GM08714 (cell line): Measurements from ENCODE around the gene ITIH3.
"Not testable (repeated sequence)": the region's sequence is repeated elsewhere in the genome, so short reads cannot be mapped to it uniquely, and the experiment has no call there.

ENCODE experiments used
- H3K4me3 ChIP-seq: fragments of 200-500 bp; sonication (Bioruptor generic); 2 replicates; pipeline ENCODE4 v1.5.1; 2014; ENCODE audit warnings: mild to moderate bottlenecking, low read length, inconsistent platforms
- ZNF274 ChIP-seq: IDR thresholded peaks from 2 replicates; pipeline ENCODE4 v1.6.1; 2012; ENCODE audit warnings: mild to moderate bottlenecking, low read depth, low read length

The ITIH3 gene

GRCh38 chr3:52775877-52776276 is 18.7 kb upstream of the ITIH3 start:
- TF ChIP-seq ZNF274 = no peak
- H3K4me3 ChIP-seq = no peak overlapping the region

GRCh38 chr3:52776486-52776885 is 18.1 kb upstream of the ITIH3 start:
- not testable (repeated sequence) for H3K4me3 ChIP-seq

- no peak for TF ChIP-seq ZNF274
- no peak within 1 kb of the TSS for H3K4me3 ChIP-seq
These were observed 17.3 kb upstream of the ITIH3 start, which contains the start of gene ITIH1 for GRCh38 chr3:52777127-52777958. Gene ITIH1, plus strand, starts transcription at chr3:52777599. Its CDS starts 17 bp downstream, at chr3:52777616.

GRCh38 chr3:52777959-52778805 is 16.4 kb upstream of the ITIH3 start:
- no peak overlapping the region for H3K4me3 ChIP-seq
- TF ChIP-seq ZNF274 = no peak

GRCh38 chr3:52779011-52779836 is 15.4 kb upstream of the ITIH3 start:
- H3K4me3 ChIP-seq = no peak overlapping the region
- no peak for TF ChIP-seq ZNF274

- no peak for TF ChIP-seq ZNF274
- no peak overlapping the region for H3K4me3 ChIP-seq
These were observed 14.6 kb upstream of the ITIH3 start for GRCh38 chr3:52779837-52780585.

GRCh38 chr3:52781741-52782140 is 12.9 kb upstream of the ITIH3 start:
- no peak overlapping the region for H3K4me3 ChIP-seq
- TF ChIP-seq ZNF274 = no peak

GRCh38 chr3:52782412-52783210 is 12.0 kb upstream of the ITIH3 start:
- no peak for TF ChIP-seq ZNF274
- no peak overlapping the region for H3K4me3 ChIP-seq

- no peak for TF ChIP-seq ZNF274
- no peak overlapping the region for H3K4me3 ChIP-seq
These were observed 11.4 kb upstream of the ITIH3 start for GRCh38 chr3:52783211-52783555.

- no peak for TF ChIP-seq ZNF274
- no peak overlapping the region for H3K4me3 ChIP-seq
These were observed 10.5 kb upstream of the ITIH3 start for GRCh38 chr3:52784021-52784621.

GRCh38 chr3:52784931-52785590 is 9.5 kb upstream of the ITIH3 start:
- no peak for TF ChIP-seq ZNF274
- no peak overlapping the region for H3K4me3 ChIP-seq
